GM12892 (cell line): Measurements from ENCODE around the gene WDR1.

ENCODE experiments used
- POLR2A ChIP-seq: IDR thresholded peaks from 2 replicates; pipeline ENCODE4 v1.6.1; 2011; ENCODE audit warnings: low read depth, low read length, control low read depth
- POLR2AphosphoS5 ChIP-seq: IDR thresholded peaks from 2 replicates; pipeline ENCODE4 v1.6.1; 2011; ENCODE audit warnings: low read depth, low read length, control low read depth

DNA sequence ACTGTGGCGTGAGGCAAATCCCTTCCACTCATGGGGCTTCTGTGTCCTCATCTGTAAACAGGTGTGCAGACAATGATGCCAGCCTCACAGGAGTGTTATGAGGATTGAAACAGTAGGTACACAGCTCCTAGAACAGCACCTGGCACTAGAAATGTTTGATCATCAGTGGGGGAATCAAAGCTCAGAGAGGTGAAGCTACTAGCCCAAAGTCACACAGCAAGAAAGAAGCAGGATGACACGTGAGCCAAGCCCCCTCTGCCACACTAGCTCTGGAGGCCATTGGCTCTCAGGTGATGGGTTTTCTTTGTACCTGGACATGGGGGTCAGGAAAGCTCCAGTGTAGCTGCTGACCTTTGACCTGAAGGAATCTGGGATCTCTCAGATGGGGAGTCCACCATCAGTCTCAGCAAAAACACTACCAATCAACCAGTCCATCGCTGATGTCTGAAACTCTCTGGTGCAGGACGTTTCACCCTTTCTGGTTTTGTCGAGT lies 81.9 kb downstream of the WDR1 start:
- TF ChIP-seq POLR2A (no peak), POLR2AphosphoS5 (no peak)
